Measurements from ENCODE around the gene NAV1. TPM values are rescaled to one million over a fixed set of nuclear protein-coding genes. Genes with fewer than 3 reads are reported as not detected.
A peak's percentile ranks its signal among the peaks of the same experiment; 100 is the strongest.
"Not testable (repeated sequence)": the region's sequence is repeated elsewhere in the genome, so short reads cannot be mapped to it uniquely, and the experiment has no call there.

Gene NAV1, protein sequence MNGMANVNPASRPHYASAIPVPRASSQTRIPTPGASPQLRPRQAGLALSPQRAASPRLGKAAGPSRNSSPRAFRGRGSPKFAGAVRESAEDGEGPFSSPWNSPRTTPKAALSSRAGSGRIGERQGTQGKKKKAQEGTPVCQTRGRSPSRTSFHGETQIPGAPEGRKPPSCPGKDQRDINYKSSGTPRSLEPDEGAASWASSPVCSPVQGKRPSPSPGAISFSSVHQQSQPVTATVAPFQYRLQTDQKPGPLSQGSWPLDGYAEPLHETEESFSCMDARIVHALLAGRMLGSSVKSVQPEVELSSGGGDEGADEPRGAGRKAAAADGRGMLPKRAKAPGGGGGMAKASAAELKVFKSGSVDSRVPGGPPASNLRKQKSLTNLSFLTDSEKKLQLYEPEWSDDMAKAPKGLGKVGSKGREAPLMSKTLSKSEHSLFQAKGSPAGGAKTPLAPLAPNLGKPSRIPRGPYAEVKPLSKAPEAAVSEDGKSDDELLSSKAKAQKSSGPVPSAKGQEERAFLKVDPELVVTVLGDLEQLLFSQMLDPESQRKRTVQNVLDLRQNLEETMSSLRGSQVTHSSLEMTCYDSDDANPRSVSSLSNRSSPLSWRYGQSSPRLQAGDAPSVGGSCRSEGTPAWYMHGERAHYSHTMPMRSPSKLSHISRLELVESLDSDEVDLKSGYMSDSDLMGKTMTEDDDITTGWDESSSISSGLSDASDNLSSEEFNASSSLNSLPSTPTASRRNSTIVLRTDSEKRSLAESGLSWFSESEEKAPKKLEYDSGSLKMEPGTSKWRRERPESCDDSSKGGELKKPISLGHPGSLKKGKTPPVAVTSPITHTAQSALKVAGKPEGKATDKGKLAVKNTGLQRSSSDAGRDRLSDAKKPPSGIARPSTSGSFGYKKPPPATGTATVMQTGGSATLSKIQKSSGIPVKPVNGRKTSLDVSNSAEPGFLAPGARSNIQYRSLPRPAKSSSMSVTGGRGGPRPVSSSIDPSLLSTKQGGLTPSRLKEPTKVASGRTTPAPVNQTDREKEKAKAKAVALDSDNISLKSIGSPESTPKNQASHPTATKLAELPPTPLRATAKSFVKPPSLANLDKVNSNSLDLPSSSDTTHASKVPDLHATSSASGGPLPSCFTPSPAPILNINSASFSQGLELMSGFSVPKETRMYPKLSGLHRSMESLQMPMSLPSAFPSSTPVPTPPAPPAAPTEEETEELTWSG (N-terminal part only)
- total RNA-seq (2014; rRNA removed; shearing (Covaris generic)), result 13.1 and 16.1 TPM in 2 replicates

DNA sequence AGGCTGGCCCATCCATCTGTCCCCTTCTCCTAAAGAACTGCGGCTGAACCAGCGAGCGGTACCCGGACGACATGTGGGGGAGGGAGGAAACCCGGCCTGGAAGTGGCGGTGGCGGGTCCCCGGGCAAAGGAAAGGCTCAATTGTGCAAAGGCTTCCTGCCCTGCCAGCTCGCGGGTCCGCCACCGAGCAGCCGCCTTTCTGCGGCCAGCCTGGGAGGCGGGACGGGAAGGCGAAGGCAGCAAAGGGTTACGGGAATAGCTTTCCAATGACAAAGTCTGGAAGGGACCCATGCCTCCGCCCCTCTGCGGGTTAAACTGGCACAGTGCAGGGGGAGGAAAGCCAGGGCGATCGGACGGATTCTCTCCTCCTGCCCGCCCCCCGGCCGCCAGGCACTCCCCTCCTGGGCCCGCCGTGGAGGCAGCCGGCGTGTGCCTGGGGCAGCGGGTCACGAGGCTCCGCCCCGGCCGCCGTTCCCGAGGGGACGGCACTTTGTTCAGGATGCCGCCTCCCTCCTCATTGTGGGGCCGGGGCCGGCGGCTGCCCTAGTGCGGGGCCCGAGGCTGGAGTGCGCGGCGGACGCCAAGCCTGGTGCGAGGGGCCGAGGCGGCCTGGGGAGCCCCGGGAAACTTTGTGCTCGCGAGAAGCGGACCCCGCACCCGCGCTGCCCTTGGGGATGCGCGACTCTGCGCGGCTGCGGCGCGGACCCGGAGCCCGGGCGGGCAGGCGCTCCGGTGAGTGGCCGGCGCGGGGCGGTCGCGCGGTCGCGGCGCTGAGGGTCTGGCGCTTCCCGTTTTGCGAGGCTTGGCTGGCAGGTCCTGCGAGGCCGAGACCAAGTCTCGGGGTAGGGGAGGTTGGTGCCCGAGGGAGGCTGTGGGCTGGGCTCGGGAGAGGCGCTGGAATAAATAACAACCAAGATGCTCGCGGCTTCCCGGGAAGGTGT, at the start of gene NAV1:
Gene NAV1, plus strand, starts transcription at position 516 of the 940 bp plus-strand sequence. CDS start 83,758 bp downstream, outside the sequence.
- peak; percentile 88 for DNase-seq (ENCODE audit: low spot score)

DNA sequence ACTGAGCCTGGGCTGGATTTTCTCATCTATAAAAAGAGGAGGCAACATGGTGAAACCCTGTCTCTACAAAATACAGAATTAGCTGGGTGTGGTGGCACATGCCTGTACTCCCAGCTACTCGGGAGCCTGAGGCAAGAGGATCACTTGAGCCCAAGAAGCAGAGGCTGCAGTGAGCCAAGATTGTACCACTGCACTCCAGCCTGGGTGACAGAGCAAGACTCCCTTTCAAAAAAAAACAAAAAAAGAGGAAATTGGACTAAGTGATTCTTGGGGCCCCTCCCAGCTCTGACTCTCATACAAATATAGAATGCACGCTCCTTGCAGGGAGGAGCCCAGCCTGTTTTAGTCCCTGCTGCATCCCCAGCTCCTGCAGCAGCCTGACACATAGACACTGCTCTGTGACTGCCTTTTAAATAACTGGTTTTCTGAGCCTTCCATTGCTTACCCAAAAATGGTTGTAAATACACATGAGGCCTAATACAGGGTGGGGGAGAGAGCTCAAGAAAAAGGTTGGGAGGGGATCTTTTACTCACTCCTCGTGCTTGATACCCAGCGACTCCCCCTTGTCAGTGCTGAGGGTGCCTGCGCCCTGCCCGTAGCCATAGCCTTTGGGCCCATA, 49.2 kb upstream of the NAV1 start:
- no peak for DNase-seq (ENCODE audit: low spot score)

DNA sequence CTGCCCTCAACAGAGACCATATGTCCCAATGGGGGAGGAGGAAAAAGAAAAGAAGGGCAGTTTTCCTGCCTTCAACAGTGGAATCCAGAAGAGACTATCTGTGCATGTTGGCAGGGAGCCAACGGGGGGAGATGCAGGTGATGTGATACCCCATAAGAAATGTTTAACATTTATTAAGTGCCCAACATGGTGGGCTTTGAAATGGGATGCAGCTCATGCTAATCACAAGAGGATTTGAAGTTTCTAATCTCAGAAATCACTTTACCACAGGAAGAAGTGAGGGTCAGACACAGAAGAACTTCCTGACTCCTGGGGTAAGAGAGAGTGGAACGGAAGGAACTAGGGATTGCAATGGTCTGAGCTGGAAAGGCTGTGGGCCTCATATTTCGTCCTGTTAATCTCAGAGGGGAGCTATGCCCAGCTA, 48.2 kb upstream of the NAV1 start:
- DNase-seq (ENCODE audit: low spot score), result no peak

DNA sequence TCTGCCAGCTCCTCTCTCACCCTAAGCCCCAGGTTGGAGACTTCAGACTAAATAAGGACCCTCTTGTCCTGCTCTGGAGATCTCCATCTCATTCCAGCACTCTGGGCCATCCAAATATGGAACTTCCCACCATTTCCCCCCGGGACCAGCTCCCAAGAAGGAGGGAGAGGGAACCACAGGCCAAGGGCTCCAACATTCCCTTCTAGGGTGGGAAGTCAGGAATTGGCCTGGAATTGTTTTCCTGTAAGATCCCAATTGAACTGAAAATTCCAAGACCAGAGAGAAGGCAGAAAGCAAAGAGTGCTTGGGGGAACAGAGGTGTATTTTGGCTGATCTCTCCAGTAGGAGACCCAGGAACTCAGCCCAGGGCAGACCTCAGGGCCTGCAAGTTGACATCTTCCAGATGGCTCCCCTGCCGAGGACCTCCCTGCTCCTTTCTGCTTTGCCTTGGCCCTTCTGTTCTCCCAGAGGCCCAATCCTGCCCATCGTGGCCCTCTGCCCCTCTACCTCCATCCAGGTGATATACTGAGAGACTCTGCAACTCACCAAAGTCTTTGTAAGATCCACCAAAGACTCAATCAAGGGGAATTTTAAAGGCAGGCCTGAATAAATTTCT, 46.9 kb upstream of the NAV1 start:
- DNase-seq (ENCODE audit: low spot score), result no peak

DNA sequence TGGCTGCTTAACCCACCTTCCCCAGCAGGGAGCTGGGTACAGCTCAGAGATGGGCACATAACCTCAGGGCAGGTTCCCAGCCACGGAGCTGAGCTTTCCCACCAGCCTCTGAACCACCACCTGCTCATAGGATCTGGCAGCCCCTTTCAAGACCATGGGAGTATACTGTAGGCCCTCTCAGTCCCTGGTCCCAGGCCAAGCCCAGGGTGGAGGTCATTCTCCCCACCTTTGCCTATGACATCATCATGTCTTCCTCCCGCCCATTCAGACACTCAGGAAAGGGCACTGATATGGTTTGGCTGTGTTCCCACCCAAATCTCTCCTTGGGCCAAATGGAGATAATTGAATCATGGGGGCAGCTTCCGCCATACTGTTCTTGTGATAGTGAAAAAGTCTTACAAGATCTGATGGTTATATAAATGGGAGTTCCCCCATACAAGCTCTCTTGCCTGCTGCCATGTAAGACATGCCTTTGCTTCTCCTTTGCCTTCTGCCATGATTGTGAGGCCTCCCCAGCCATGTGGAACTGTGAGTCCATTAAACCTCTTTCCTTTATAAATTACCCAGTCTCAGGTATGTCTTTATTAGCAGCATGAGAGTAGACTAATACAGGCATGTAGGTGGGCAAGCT, 45.8 kb upstream of the NAV1 start:
- not testable (repeated sequence) for DNase-seq (ENCODE audit: low spot score)

DNA sequence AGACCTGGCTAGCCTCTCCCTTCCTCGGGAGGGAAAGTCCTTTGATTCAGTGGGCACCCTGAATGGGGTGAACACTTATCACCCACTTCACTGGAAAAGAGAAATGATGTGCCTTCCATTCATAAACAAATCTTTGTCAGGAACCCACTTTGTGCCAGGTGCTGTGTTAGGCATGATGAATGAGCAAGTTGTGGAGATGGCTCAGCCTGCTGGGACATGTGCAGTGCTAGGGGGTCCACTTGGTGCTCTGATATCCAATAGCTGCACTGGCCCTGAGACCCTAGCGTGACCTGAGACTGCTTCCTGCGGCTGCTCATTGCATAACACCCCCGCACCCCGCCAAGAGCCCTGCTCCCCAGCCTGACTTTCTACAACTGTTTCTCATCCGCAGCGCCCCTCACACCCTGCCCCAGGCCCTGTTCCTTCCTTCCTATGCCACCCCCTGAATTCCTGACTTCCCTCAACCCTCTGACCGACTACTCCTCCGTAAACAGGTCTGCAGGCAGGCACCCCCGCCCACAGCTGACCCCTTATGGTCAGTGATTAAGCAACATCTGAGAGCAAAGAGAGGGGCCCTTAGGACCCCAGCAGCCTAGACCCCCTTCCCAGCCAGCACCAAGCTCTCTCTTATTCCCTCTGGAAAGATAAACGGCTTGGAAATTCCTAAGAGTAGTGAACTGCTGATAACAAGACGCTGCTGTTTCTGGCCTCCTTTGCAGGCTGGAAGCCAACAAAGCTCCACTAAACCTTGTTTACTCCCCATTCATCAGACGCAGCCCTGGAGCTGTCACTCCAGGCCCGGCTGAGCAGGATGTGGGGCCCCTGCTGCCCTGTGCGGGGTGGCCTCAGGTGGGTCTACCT, 44.9 kb upstream of the NAV1 start:
- no peak for DNase-seq (ENCODE audit: low spot score)

DNA sequence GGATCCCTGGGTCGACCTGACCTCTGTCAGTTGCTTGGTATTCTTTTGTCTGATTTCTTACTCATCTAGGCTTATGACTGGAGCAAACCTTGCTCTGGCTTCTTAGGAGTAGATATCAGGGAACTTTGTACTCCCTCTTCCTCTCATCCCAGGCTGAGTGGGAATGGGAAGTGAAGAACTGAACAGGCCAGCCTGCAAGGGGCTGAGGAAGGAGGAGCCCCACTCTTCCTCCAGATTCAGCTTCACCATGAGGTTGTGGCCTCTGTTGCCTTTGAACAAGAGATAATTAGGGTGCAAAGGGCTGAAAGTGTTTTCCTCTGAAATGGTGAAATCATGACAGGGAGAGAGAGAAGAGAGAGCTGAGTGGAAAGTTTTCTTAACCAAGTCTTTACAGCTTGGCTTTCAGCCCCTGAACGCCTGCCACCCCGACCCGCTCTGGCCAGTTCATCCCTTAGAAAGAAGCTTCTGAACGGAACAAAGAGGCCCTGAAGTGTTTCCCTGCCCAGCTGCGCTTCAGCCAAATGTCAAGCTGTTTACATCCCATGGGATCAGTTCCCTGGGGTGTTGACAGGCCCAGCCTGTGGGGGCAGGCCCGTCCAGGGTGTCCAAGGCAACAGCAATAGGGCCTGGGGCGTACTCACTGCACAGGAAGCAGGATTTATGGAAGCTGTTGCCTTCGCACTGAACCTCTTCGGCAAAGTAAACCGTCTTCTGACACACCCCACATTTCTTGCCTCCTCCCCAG, 43.2 kb upstream of the NAV1 start:
- DNase-seq (ENCODE audit: low spot score), result no peak

DNA sequence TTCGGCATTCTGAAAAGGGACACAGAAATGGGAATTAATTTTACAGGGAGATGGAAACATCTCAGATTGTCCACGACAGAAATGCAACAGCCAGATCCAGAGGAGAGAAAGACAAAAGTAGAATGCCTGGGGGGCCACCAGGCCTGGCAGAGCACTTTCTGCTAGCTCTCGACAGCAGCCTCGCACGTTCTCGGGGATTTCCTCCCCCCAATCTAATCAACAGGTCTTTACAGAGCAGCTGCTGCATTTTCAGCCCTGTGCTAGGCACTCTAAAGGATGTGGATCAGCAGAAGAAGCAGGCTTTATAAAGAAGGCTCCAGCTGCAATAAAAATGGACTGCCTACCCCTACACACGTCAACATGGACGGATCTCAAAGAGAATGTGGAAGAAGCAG, 42.6 kb upstream of the NAV1 start:
- DNase-seq (ENCODE audit: low spot score), result no peak

DNA sequence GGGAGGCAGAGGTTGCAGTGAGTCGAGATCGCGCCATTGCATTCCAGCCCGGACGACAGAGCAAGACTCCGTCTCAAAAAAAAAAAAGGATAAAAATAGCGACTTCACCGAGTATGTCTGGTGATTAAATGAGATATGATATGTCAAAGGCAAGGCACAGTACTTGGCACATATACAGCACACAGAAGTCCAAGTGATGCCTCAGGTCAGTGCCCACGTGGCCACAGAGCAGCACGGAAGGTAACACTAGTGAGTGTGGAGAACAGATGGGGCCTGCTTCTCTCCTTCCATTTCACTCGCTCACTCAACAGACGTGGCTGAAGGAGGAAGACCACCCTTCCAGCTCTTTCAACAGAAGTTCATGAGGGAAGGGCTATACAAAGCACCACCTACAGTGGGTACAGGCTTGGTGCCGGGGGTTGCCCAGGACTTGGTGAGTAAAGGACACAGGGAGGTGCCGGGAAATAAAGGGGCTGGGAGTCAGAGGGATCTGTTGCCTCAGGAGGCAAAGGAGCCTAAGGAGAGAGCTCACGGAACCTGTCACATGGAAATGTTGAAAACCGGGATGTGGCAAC, 40.9 kb upstream of the NAV1 start:
- no peak for DNase-seq (ENCODE audit: low spot score)

DNA sequence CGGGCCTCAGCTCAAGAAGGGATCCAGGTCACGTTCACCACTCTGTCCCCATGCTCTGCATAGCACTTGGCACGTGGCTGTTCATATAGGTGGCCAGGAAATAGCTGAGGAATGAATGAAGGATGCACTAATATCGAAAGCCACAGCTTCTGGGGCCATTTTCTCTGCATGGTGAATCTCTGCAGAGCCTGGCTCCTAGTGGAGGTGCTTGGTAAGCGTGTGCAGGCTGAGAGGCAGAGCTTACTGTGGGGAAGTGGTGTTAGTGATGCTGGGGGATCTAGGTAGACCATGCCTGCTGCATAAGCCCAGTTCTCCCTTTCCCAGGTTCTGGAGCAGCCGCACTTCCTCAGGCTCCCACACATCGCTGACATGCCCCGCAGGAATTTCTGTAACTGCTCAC, 40.3 kb upstream of the NAV1 start:
- no peak for DNase-seq (ENCODE audit: low spot score)

DNA sequence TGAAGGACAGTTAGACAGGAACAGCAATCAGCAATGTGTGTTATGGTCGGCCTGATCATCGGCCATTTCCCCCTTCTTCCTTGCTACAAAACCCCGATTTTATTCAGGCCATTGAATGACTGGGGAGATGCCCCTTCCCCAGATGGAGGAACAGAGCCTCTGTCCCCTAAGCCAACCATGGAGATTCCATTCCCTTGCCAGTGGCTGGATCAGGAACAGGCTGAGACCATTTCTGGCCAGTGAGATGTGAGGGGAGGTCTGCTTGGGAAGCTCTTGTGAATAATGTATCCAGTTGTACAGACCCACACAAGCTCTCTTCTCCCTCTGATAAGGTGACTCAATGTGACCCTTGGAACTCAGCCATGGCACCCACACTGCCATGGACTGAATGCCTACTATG, 39.7 kb upstream of the NAV1 start:
- DNase-seq (ENCODE audit: low spot score), result no peak

DNA sequence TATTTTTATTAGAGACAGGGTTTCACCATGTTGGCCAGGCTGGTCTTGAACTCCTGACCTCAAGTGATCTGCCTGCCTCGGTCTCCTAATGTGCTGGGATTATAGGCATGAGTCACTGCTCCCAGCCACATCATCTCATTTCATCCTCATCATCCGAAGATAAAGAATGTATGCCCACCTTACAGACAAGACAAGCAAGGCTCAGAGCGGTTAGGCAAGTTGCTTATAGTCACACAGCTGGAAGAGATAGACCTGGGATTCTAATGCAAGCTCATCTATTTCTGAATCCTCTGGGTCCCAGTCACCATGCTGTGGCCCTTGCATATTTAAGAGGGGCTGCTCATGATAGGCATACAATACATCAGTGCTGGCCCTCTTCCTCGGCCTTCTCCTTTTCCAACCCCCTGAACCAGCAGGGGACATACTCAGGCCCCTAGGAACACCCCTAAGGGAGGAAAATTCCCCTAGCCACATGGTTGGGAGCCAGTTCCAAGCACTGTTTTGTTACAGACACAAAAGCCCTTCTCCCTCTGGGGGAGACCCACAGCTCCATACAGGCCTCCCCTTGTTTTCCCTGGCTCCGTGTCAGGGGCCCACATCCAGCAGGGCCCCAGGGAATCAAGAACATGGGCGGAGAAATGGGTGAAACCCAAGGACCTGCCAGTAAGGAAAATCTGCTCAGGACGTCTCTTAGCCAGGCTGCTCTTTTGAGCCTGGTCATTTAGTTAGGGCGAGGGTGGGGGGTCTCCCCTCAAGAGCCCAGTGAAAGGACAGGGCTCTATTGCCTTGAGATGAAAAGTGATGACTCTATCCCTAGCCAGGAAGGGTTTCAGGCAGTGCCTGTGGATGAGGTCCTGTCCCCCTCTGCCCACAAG, 38.9 kb upstream of the NAV1 start:
- DNase-seq (ENCODE audit: low spot score), result no peak

DNA sequence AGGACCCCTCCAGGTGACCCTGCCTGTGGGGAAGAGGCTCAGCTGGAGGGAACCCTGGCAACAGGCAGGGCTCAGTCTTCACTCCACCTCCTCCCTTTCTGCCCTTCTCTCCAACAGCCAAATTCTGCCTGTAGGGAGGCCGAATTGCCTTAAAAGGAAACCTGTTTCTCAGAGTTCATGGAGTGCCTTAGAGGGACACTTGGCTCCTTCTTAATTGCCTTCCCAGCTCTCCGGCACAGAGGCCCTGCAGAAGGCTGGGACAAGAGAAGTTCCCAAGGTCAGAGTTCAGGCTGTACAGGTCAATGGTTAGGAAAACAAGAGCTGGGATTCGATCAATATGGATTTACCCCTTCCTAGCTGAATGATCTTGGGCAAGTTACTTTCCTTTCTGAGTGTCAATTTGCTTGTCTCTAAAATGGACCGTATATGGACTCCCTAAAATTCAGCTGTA, 38.2 kb upstream of the NAV1 start:
- no peak for DNase-seq (ENCODE audit: low spot score)

DNA sequence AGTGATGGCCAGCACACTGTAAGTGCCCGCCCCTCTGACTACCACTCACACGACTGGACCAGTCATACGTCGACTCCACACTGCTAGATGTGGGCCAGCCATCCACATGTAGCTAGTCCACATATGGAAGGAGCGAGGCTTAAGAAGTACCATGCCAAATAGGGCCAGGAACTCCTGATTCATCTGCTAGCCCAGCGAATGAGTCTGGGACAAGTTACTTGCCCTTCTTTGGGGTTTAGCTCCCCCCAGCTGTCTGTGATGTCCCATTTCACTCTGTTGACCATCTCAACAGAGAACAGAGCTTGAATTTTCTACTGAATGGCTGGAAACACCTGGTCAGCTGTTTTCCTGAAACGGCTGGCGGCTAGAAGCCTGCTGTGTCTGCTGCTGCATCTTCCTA, 37.8 kb upstream of the NAV1 start:
- no peak for DNase-seq (ENCODE audit: low spot score)

DNA sequence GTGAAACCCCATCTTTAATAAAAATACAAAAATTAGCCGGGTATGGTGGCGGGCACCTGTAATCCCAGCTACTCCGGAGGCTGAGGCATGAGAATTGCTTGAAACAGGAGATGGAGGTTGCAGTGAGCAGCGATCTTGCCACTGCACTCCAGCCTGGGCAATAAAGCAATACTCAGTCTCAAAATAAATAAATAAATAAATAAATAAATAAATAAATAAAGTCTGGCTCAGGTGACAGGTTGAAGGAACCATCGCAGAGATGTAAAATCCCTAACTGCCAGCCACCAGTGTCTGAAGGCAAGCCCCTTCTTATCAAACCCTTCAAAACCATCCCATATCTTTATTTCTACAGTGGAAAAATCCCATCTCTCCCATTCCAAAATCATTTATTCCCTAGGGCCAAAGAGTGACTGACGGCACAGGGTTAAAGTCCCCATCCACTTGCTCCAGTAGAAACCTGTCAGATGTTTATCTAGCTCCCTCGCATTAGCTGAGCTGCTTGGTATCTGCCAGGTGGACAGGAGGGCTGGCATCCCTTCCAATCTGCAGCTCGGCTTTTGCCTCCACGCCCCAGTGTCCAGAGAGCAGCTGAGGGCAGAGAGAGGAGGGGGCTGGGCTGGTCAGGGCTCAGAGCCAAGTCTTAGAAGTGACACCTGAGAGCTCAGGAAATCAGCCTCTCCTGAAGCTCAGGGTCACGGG, 37.0 kb upstream of the NAV1 start:
- DNase-seq (ENCODE audit: low spot score), result no peak

DNA sequence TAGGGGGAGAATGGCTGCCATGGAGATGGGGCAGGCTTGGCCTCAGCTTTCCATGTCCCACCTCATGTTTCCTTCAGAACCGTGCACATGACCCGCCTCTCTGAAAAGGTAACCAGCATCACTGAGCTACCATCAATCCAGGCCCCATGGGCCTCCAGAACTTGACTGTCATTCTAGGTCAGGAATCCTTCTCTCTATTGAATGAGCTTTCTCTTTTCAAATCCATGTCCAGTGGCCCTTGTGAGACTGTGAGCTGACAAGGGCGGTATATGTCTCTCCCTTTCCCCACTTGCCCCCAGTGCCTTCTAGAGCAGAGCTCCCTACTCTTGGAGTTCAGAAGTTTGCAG, 36.4 kb upstream of the NAV1 start:
- DNase-seq (ENCODE audit: low spot score), result no peak

Data from H4 (cell line).